Embryonic facial prominence (tissue), 1 donor: ENCODE measurements around the gene ANKRD37.
A peak's percentile ranks its signal among the peaks of the same experiment; 100 is the strongest.

ENCODE experiments used
- DNase-seq: peaks from one replicate; pipeline ENCODE4 v3.0.0-alpha.2; 2016; ENCODE audit errors: extremely low spot score

The ANKRD37 gene

DNA sequence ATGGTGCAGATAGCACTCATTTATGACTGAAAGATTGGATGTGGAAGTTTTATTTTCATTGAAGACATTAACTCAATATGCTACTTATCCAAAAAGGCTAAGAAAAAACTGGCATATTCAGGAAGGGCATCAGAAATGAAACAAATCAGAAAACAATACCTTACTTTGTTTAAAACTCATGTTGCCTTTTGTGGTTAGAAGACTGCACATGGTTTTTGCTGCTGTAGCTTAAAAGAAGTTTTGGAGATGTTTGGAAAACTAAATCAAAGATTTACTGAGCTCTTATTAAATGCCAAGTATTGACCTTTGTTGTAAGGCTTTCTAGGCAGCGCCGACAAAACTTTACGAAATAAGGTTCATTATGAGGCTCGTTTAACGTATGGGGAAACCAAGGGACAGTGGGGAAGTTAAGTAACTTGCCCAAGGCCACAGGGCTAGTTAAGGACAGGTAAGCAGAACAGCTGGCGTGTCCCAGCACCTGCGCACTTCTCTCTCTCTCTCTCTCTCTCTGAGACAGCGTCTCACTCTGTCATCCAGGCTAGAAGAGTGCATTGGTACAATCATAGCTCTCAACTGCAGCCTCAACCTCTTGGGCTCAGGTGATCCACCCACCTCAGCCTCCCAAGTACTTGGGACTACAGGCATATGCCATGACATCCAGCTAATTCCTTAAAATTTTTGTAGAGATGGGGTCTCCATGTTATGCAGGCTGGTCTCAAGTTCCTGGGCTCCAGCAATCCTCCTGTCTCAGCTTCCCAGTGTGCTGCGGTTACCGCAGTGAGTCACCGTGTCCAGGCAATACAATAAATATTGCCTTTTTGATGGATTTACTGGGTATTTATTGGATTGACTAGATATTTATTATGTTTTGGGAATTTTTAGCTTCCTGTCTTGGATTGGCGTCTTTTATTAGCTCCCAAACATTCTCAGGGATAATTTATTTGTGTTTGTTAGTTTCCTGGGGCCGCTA lies 17.0 kb upstream of the ANKRD37 start:
- no peak for DNase-seq

- no peak for DNase-seq
Measured at GRCh38 chr4:185380320-185380719, 16.3 kb upstream of the ANKRD37 start.

DNA sequence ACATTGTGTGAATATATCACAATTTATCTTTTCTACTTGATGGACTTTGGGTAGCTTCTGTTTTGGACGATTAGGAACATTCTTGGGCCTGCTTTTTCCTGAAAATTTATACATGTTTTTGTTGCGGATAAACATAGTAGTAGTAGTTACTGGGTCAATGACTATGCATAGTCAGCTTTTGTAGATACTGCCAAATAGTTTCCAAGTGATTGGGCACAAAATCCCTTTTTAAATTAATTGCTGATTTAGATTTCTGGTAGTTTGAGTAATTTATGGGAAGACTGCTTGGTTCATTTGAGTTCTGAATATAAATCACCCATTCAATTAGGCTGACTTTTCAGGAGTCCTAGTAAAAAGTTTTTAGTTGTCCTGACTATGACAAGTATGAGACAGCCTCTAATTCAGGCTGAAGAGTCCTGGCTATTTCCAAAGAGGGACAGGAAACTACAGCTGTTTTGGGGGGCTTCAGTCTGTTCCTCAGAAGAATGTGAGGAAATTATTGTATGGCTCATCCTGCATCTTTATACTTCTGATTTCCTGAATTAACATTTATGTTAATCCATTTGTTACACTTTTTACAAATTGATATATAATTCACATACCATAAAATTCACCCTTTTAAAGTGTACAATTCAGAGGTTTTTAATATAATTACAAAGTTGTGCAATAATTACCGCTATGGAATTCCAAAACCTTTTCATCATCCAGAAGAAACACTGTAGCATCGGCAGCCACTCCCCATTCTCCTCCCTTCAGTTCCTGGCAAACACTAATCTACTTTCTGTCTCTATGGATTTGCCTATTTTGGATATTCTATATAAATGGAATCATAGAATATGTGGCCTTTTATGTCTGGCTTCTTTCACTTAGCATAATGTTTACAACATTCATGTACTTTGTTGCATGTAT lies 15.1 kb upstream of the ANKRD37 start:
- DNase-seq: no peak

- no peak for DNase-seq
Measured at GRCh38 chr4:185382754-185383153, 13.9 kb upstream of the ANKRD37 start.

GRCh38 chr4:185383451-185383850 lies 13.2 kb upstream of the ANKRD37 start:
- DNase-seq: no peak

GRCh38 chr4:185384061-185384460 lies 12.6 kb upstream of the ANKRD37 start:
- no peak for DNase-seq

DNA sequence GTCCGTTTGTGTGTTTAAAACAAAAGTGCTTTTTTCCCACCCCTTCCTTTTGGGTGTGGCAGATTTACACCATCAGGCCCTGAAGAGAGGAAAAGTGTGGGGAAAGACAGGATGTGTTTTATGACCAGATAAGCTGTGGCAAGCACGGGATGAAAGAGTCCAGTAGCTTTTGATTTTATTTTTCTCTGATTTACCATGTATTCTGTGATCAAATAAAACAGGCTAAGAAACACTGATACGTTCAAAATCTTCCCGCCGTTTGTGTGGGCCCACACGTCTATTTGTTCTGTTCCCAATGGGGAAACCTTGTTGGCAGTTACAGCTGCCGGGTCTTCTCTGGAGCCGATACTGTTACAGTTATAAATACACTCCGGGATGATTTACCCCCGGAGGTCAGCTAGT lies 11.7 kb upstream of the ANKRD37 start:
- DNase-seq: no peak

DNA sequence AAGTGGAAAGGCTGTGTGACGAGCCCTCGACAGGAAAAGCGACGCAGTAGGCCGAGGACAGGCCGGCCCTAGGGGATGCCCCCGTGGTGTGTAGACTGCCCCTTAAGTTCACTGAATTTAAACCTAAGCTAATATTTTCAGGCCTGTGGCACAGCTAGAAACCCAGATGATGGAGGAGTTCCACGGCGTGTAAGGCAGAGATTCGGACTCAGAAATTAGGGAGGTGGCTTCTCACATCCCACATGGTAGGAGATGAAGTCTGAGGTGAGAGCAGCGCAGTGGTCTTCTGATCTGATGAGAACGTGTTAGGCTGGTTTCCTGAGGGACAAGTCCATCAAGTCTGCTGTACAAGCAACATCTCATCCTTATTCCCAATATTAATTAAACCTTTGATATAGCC lies 8.7 kb upstream of the ANKRD37 start:
- no peak for DNase-seq

DNA sequence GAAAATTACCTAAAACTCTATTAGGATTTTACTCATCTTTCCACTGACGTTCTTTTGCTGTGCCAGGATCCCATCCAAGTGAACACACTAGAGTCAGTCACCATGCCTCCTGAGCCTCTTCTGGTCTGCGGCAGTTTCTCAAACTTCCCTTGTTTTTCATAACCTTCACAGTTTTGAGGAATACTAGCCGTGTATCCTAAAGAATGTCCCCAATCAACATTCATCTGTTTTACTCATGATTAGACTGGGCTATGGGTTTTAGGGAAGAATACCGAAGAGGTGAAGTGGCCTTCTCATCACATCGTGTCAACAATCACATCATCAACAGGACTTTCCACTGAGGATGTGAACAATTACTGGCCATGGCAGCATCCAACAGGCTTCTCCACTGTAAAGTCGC lies 5.7 kb upstream of the ANKRD37 start:
- no peak for DNase-seq

- no peak for DNase-seq
Measured at GRCh38 chr4:185392156-185392555, 4.5 kb upstream of the ANKRD37 start.

DNA sequence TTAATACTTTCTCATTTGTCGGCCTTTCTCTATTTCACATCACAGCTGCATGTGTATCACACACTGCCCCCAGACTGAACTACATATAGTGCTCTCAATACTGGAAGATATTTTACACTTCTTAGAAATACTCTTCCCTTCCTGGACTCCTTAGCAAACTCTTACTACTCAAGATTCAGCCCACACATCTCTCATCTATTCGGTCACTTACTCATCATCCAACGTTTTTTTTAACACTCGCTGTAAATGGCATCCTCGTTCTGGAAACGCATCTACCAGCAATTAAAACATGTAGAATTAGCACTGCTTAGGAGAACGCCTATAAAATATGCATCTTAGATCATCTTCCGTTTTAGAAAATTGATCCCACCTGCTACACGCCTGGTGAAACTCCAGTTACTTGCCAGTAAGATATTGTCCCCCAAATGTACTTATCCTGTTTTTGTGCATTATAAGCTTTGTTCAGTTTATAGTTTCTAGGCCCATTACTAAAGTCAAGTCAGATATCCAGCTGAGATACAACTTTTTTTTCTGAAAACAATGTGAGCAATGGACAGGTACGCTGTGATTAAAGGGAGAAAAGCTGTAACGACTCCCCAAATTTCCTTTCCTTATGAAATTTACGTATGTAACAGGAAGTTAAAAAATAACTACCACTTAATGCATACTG lies 1.9 kb upstream of the ANKRD37 start:
- DNase-seq: peak; percentile 33

GRCh38 chr4:185395238-185395955 lies 1.2 kb upstream of the ANKRD37 start, which contains the start of gene LRP2BP:
LRP2BP (minus strand) TSS chr4:185395924; CDS start chr4:185378186, 17,738 bp downstream.
- peak; percentile 88 for DNase-seq

DNA sequence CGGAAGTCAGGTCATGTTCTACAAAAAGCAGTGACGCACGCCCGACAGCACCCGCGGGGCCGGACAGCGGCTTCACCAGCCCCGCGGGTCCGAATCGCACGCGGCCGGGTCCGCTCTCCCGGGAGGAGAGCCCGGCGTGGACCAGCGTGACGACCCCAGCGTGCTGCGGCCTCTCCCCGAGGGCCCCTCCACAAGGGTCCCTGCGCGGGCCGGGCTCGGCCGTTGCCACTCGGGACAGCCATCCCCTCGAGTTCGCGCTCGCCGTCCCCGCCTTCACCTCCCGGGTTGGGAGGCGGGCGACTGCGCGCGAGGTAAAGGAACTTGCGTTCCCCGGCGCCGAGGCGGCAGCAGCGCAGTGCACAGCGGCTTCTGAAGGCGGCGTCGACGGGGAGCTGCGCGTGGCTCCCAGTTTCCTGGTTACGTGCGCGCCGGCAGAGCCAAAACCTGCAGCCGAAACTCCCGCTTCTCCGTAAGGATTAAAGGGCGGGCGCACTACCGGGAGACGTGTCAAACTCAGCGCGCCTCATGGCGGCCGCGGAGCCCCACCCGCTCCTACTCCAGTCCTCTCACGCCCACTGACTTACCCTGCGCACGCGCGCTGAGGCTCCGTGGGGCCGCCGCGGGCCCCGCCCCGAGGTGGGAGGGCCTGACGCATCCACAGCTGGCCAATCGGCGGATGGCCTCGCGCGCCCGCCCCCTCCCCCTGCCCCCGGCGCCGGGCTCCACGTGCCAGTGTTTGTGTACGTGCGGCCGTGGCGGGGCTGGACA lies 501 bp upstream of the ANKRD37 start:
- peak; percentile 97 for DNase-seq

- DNase-seq: no peak
Measured at GRCh38 chr4:185398618-185399017, 2.0 kb downstream of the ANKRD37 start.

- no peak for DNase-seq
Measured at GRCh38 chr4:185399466-185399865, 2.8 kb downstream of the ANKRD37 start.

DNA sequence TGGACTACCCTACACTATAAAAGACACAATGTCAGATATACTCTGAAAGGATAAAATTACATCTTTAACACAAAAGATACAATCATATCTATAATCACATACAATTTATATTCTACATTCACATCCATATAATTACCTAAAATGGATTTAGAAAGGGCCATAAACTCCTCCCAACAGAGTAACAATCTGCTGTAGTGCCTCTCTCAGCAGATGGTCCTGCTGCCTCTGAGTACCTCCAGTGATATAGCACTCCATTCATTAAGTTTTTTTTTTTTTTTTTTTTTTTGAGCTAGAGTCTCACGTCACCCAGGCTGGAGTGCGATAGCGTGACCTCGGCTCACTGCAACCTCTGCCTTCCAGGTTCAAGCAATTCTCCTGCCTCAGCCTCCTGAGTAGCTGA lies 7.4 kb downstream of the ANKRD37 start:
- no peak for DNase-seq

GRCh38 chr4:185405296-185405999 lies 8.8 kb downstream of the ANKRD37 start:
- no peak for DNase-seq

GRCh38 chr4:185408432-185408831 lies 11.8 kb downstream of the ANKRD37 start:
- DNase-seq: no peak

GRCh38 chr4:185411849-185412248 lies 15.2 kb downstream of the ANKRD37 start:
- no peak for DNase-seq

- DNase-seq: no peak
Measured at GRCh38 chr4:185412412-185412811, 15.8 kb downstream of the ANKRD37 start.
